Embryonic facial prominence (tissue), 1 donor: Measurements from ENCODE around the gene R3HDML.
A peak's percentile ranks its signal among the peaks of the same experiment; 100 is the strongest.
"Not testable (repeated sequence)": the region's sequence is repeated elsewhere in the genome, so short reads cannot be mapped to it uniquely, and the experiment has no call there.

ENCODE experiments used
- DNase-seq: peaks from one replicate; pipeline ENCODE4 v3.0.0-alpha.2; 2016; ENCODE audit errors: extremely low spot score

Gene R3HDML

DNA sequence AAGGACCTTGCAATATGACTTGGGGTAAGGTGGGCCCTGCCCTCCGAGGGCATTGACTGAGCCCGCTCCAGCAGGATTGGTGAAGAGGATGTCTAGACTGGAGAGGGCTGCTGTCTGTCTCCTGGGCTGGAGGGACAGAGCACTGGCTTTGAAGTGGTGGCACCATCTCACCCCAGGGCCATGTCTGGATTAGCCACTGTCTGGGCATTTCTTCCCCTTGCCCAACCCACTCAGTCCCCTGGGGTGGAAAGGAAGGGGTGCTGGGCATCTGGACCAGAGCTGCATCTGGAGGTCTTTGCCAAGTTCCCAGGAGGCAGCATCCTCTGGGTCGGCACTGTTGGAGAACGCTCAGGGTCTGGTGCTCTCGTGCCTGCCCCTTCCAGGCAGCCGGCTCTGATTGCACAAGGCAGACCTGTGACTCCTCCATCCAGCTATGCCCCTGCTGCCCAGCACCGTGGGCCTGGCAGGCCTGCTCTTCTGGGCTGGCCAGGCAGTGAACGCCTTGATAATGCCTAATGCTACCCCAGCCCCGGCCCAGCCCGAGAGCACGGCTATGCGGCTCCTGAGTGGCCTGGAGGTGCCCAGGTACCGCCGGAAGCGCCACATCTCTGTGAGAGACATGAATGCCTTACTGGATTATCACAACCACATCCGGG is at the start of gene R3HDML:
Gene R3HDML (plus strand): TSS at position 319 of the 656 bp plus-strand sequence. CDS start 115 bp downstream, at position 434.
- DNase-seq: no peak

DNA sequence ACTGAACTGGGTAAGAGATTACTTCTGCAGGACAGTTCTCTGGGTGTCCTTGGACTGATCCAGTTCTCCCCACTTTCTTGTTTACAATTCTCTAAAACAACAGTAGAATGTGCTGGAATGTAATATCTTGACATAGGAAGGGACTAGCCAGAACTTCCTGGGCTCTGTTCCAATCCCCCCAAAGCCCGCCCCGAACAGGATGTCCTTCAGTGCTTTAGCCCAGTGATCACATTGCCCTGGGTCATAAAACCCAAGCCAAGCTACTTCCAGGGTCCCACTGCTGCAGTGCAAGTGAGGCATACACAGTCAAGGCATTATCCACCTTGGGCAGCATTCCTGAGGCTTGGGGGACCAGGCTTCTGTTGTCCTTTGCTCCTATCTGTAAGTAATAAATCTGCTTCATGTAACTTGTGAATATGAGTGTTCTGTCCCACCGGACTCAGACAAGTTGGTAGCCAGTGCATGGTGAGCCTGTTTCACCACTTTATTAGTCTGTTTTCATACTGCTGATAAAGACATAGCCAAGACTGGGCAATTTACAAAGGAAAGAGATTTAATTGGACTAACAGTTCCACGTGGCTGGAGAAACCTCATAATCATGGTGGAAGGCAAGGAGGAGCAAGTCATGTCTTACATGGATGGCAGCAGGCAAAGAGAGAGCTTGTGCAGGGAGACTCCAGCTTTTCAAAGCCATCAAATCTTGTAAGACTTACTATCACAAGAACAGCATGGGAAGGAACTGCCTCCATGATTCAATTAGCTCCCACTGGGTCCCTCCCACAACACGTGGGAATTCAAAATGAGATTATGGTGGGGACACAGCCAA is 49.4 kb upstream of the R3HDML start:
- no peak for DNase-seq

DNA sequence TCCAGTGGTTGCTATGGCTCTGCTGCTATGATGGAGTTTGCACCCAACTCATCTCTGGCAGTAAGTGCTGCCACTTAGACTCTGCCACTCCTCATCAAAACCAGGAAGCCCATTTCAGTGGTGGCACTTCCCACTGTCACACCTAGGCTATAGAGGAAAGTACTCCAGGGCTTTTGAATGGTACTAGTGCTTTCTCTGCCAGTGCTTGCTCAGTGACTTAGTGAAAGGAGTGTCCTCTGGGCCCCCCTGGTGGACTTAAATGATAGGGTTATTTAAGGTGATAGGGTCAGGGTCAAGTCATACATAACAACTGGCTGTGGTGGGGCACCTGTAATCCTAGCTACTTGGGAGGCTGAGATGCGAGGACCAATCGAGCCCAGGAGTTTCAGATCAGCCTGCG is 48.6 kb upstream of the R3HDML start:
- no peak for DNase-seq

- no peak for DNase-seq
Observed at GRCh38 chr20:44291754-44292153, 45.1 kb upstream of the R3HDML start.

- DNase-seq: no peak
Observed at GRCh38 chr20:44296011-44296410, 40.8 kb upstream of the R3HDML start.

GRCh38 chr20:44297721-44298120 is 39.1 kb upstream of the R3HDML start:
- no peak for DNase-seq

- DNase-seq: not testable (repeated sequence)
Observed at GRCh38 chr20:44299011-44299535, 37.8 kb upstream of the R3HDML start.

DNA sequence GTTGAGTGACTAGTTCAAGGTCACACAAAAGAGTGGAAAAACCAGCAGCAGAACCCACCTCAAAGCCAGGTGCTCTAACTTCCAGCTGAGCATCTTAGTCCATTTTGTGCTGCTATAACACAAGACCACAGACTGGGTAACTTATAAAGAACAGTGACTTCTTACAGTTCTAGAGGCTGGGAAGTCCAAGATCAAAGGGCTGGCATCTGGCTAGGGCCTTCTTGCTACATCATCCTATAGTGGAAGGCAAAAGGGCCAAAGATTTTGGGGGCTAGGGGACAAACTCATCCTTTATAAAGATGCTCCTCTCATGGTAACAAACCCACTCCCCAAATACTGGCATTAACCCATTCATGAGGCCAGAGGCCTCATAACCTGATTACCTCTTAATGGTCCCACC is 35.6 kb upstream of the R3HDML start:
- DNase-seq: no peak

DNA sequence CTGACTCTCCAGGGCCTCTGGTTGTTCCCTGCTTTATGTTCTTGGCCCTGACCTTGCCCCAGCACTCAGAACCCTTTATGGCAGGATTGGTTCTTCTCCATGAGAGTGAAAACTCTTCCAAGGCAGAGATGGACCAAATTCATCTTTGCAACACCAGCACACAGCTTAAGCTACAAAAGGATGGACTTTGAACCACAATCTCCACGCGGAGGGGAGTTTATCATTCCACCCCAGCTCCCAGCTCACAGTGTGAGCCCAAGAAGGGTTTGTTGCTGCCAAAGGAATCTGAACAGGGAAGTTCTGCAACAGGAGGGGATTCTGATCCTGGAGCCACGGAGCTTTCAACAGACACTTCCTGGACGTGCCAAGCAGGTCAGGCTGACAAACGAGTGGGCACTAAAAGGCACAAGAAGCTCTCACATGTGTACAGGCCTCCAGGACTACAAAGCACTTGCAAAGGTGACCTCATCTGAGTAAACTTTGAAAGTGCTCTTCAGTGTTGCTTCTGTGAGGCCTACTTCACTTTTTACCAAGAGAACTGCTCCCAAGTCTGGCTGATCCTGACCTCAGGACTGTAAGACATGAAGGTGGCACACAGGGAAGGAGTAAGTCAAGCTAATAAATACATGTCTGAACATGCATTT is 34.7 kb upstream of the R3HDML start:
- no peak for DNase-seq

- DNase-seq: no peak
Observed at GRCh38 chr20:44302736-44303135, 34.1 kb upstream of the R3HDML start.

DNA sequence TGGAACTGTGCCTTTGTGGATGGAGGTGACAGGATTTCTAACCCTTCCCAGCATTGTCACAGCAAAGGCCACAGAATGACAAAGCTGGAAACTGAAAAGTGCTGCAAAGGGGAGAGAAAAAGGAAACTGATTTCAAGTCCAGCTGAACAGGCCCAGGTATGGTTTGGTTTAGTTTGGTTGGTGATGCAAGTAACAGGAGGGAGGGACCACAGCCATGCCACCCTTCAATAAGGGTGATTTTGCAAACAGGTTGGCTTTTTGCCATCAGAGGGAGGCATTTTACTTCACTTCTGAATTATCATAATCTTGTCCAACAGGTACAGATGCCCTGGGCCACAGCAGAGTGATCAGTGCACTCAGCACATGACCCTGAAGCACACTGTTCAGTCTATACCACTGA is 32.5 kb upstream of the R3HDML start:
- DNase-seq: no peak

GRCh38 chr20:44306927-44307326 is 29.9 kb upstream of the R3HDML start:
- DNase-seq: no peak

GRCh38 chr20:44309763-44310663 is 26.8 kb upstream of the R3HDML start:
- DNase-seq: no peak

DNA sequence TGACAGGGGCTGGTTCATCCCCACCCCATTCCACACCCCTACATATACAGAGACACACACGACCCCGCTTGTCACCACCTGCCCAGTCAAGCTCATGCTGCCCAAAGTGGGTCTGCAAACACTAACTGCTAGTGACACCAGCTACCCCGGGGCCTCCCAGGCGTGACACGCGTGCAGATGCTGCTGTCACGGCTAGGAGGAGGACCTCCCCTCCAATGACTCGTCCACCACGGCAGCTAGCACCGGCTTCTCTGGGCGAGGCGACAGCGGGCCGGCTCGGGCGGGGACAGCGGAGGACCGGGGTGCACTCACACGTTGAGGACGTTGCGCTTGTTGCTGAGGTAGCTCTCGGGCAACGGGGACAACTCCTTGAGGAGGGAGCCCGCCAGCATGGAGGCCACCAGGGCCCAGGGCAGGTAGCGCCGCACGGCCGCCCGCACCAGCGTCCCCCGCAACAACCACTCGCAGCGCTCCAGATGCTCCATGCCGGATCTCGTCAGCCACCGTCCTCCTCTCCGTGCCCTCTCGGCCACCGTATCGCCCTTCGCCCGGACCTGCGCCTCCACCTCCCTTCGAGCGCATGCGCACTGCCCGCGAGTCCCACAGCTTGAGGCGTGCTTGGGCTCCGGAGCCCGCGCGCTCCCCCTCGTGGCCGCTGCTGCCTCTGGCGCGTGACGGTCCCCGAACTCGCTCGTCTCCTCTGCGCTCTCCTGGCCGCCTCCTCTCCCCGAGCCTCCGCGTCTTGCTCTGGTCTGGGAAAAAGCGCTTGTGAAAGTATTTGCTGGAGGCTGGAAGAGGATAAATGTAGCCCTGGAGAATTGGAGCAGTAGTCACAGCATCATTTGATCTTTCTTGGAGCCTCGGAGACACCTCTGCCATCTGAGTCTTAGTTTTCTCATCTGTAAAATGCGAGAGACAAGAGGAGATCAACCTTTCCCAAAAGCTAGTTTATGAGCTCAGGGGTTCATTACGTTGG is 25.9 kb upstream of the R3HDML start, which contains the start of gene FITM2:
Gene FITM2 (minus strand): TSS at position 539 of the 976 bp plus-strand sequence. CDS start 54 bp downstream, at position 485.
- DNase-seq: peak; percentile 89

GRCh38 chr20:44314870-44315269 is 22.0 kb upstream of the R3HDML start:
- no peak for DNase-seq

DNA sequence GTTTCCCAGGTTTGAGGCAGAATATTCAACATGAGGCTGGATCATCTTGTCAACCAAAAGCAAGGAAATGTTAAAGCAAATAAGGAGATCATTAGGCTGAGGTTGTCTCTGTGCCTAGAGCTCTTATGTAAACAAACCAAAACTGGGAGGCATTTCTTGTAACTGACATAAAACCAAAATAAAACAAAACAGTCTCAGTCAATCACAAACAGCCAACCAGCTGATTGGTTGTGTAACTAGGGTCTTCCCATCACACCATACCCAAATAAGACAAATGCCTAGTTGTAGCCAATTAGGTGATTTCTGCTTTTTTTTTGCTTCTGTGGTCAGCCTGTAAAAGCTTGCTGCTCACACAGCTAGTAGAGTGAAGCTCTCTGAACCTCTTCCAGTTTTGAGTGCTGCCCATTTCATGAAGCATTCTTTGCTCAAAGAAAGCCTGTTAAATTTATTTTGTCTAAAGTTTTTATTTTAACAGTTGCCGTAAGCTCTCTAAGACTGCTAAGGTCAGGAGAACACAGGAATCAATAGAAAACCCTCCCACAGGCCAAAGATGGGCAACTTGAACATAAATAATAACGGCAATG is 16.9 kb upstream of the R3HDML start:
- DNase-seq: no peak

DNA sequence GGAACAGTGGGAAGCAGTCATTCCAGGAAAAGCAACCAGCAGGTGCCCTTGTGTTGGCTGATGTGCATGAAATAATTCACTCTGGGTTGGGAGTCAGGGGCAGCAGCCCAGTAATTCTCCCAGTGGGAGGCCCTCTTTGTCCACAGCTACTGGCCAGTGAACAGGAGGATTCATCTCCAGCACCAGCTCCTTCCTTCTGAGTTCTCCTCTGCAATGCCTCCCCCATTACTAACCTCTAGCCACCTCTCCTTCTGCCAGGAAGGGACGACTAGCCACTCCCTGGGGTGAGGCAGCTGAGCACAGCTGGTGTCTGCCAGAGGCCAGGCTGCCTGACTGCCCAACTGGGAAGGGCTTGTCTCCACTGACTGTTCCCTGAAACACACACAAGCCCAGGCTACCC is 12.5 kb upstream of the R3HDML start:
- DNase-seq: no peak

GRCh38 chr20:44326391-44327159 is 10.3 kb upstream of the R3HDML start:
- DNase-seq: no peak

DNA sequence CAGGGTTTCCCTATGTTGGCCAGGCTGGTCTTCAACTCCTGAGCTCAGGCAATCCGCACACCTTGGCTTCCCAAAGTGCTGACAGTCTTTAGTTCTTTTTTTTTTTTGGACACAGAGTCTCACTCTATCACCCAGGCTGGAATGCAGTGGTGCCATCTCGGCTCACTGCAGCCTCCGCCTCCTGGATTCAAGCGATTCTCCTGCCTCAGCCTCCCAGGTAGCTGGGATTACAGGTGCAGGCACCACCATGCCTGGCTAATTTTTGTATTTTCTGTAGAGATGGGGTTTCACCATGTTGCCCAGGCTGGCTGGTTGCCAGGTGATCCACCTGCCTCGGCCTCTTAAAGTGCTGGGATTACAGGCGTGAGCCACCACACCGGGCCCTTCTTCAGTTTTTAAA is 9.1 kb upstream of the R3HDML start:
- not testable (repeated sequence) for DNase-seq
